ENCODE measurements around the gene PLS3. TPM values are rescaled to one million over a fixed set of nuclear protein-coding genes. Genes with fewer than 3 reads are reported as not detected.

Gene PLS3
- total and polyA plus RNA-seq, 2 of the 4 experiments (the other 2 are of a cell fraction): 158 to 252 TPM

- BruUV-seq (replicated peaks): no TSS peak
- Histone ChIP-seq H3K9me3 (ENCODE audit: control insufficient read depth, insufficient read depth, low read length) (no peaks in the 10 kb centered on the region), H2BK5ac (ENCODE audit: low read depth, low read length, poor library complexity, severe bottlenecking) (no peak overlapping the region), H4K5ac (ENCODE audit: low read depth, low read length) (no peak overlapping the region), H2BK15ac (ENCODE audit: low read depth, low read length) (no peak overlapping the region), H3K4ac (ENCODE audit: low read depth, low read length) (no peak overlapping the region), H2AK9ac (replicated peaks; ENCODE audit: low read depth, low read length, poor library complexity) (no peak overlapping the region), H3K14ac (replicated peaks; ENCODE audit: low read depth, low read length) (no peak overlapping the region), H2AK5ac (ENCODE audit: low read depth, low read length) (no peak overlapping the region), H2BK20ac (ENCODE audit: low read depth, low read length) (no peak overlapping the region), H3K4me2 (ENCODE audit: low read depth, low read length) (peak overlapping the region; percentile 29; the same call in 1 of the 2 replicates), H3K18ac (ENCODE audit: low read depth, low read length) (no peak overlapping the region), H4K91ac (ENCODE audit: insufficient read depth, low read depth, low read length) (no peak overlapping the region), H3K27me3 (ENCODE audit: control insufficient read depth, insufficient read depth, low read length) (peaks cover 2% of the 10 kb centered on the region; the same call in 1 of the 2 replicates), H3K27ac (ENCODE audit: insufficient read depth, low read length) (no peak overlapping the region), H2AFZ (replicated peaks; ENCODE audit: low read length, poor library complexity) (no peak overlapping the region), H3K4me1 (ENCODE audit: control insufficient read depth, insufficient read depth, low read length) (peaks cover 3% of the 10 kb centered on the region), H3K36me3 (ENCODE audit: control insufficient read depth, insufficient read depth, low read length) (no peaks in the 10 kb centered on the region), H3K56ac (ENCODE audit: extremely low read depth, insufficient read depth, low read length) (no peak overlapping the region), H3K9me1 (ENCODE audit: insufficient read depth, low read length) (no peaks in the 10 kb centered on the region), H4K8ac (ENCODE audit: low read depth in 2 of 2, low read length in 2 of 2) (no peak overlapping the region), H3K4me3 (ENCODE audit: insufficient read depth, low read depth, low read length) (no peak overlapping the region), H3K9ac (ENCODE audit: low read depth, low read length) (no peak overlapping the region), H3K79me1 (ENCODE audit: low read depth in 1 of 2, low read length in 2 of 2) (peaks cover 0 to 5% of the 10 kb centered on the region in 2 experiments; a peak in 1 of 4 replicates), H4K20me1 (ENCODE audit: insufficient read depth, low read length) (peaks cover 7% of the 10 kb centered on the region; the same call in 1 of the 2 replicates), H3K23ac (ENCODE audit: low read depth, low read length) (no peak overlapping the region), H2BK120ac (ENCODE audit: low read depth, low read length) (no peak overlapping the region)
- intact Hi-C loops (cut with micrococcal nuclease) (loop anchor here (5.0 kb wide), 1 partner anchor 332 kb away; the partner anchor contains the start of gene LRCH2), in situ Hi-C loops (cut with MboI; ENCODE audit: low sequenced_read_pairs) (loop anchor here (5.0 kb wide), 1 partner anchor 222 kb away; no protein-coding TSS in a partner anchor), dilution Hi-C loops (cut with HindIII; ENCODE audit: low sequenced_read_pairs, unreplicated experiment) (no loop called here)
- no CpG with 5 or more reads among the region's 2 CpGs for WGBS, 2 experiments (ENCODE audit: extremely low coverage in 2 of 2, insufficient read length in 1 of 2)
- no peak for ATAC-seq (ENCODE audit: low read depth)
- DNase-seq: peak; percentile 13
- no peak for TF ChIP-seq USF2 (IDR thresholded peaks at IDR 0.05; ENCODE audit: low read depth, low read length)
- TF ChIP-seq MAFK (IDR thresholded peaks at IDR 0.05; ENCODE audit: low read depth, low read length): no peak
- no peak for TF ChIP-seq ELK1 (IDR thresholded peaks at IDR 0.05; ENCODE audit: borderline replicate concordance, low read depth, low read length)
- no peak for TF ChIP-seq NFE2L2 (IDR thresholded peaks at IDR 0.05; ENCODE audit: low read depth, low read length)
- TF ChIP-seq RAD21 (IDR thresholded peaks at IDR 0.05; ENCODE audit: low read length): no peak
- no peak for TF ChIP-seq CHD1 (IDR thresholded peaks at IDR 0.05; ENCODE audit: low read depth, low read length)
- TF ChIP-seq POLR2A (IDR thresholded peaks at IDR 0.05; ENCODE audit: low read depth, low read length): no peak
- no peak for TF ChIP-seq FOS (IDR thresholded peaks at IDR 0.05; ENCODE audit: low read depth, low read length)
- no peak for TF ChIP-seq MAZ (IDR thresholded peaks at IDR 0.05; ENCODE audit: borderline replicate concordance, low read depth, low read length)
- TF ChIP-seq SMC3 (IDR thresholded peaks at IDR 0.05; ENCODE audit: low read depth, low read length): no peak
- ChIA-PET CTCF (no interaction called here), POLR2A (ENCODE audit: unreplicated experiment) (no interaction called here)
Observed at GRCh38 chrX:115564243-115564642, 3.3 kb downstream of the PLS3 start.

Measured in IMR-90 (cell line).